ENCODE results near the gene NCAPG2. TPM values are rescaled to one million over a fixed set of nuclear protein-coding genes. Genes with fewer than 3 reads are reported as not detected.
"Not testable (repeated sequence)": the region's sequence is repeated elsewhere in the genome, so short reads cannot be mapped to it uniquely, and the experiment has no call there.

Gene NCAPG2
- total and polyA plus RNA-seq, 2 experiments from 2014 or later, result 15.6 to 17.3 TPM

DNA sequence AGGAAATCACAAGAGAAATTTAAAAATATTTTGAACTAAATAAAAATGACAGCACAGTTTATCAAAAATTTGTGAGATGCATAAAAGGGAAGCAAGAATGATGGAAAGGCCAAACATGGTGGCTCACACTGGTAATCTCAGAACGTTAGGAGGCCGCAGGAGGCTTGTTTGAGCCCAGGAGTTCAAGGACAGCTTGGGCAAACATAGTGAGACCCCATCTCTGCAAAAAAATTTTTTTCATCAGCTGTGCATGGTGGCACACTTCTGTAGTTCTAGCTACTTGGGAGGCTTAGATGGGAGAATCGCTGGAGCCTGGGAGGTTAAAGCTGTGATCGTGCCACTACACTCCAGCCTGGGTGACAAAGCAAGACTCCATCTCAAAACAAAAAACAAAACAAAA is 62.5 kb downstream of the NCAPG2 start:
- Histone ChIP-seq H3K4me2 (ENCODE audit: unreplicated experiment) (no peak overlapping the region), H3K36me3 (ENCODE audit: low read depth) (no peaks in the 10 kb centered on the region), H3K4me1 (ENCODE audit: insufficient read depth) (no peaks in the 10 kb centered on the region), H2AFZ (no peak overlapping the region), H3K79me2 (ENCODE audit: insufficient read depth) (peaks cover 12% of the 10 kb centered on the region; the same call in 1 of the 2 replicates), H3K4me3 (no peak overlapping the region), H3K9ac (no peak overlapping the region), H3K9me3 (ENCODE audit: low read depth) (no peaks in the 10 kb centered on the region), H3K27ac (no peak overlapping the region), H4K20me1 (ENCODE audit: insufficient read depth) (no peaks in the 10 kb centered on the region), H3K9me2 (ENCODE audit: insufficient read depth) (no peaks in the 10 kb centered on the region), H3K27me3 (replicated peaks; ENCODE audit: insufficient read depth) (no peaks in the 10 kb centered on the region), H3F3A (ENCODE audit: insufficient read depth) (no peaks in the 10 kb centered on the region)
- in situ Hi-C loops (cut with MboI), result no loop called here
- no peak for DNase-seq
- TF ChIP-seq EZH2 (IDR thresholded peaks at IDR 0.05; ENCODE audit: insufficient read depth, poor library complexity, severe bottlenecking) (no peak), EZH2phosphoT487 (IDR thresholded peaks at IDR 0.05; ENCODE audit: insufficient read depth, low read depth) (no peak)
- WGBS, 2 experiments (ENCODE audit: low coverage in 1 of 2, low lambda C conversion rate in 2 of 2, missing lambda C conversion rate in 2 of 2), result 98 to 100% methylated on average over 4 of the region's 4 CpGs

- Histone ChIP-seq H3K79me2 (ENCODE audit: insufficient read depth) (no peaks in the 10 kb centered on the region), H3K27ac (no peak overlapping the region), H3K9ac (no peak overlapping the region), H3K4me3 (no peak overlapping the region), H3K9me2 (ENCODE audit: insufficient read depth) (no peaks in the 10 kb centered on the region), H3F3A (ENCODE audit: insufficient read depth) (no peaks in the 10 kb centered on the region), H3K4me1 (ENCODE audit: insufficient read depth) (no peaks in the 10 kb centered on the region), H3K36me3 (ENCODE audit: low read depth) (no peaks in the 10 kb centered on the region), H2AFZ (no peak overlapping the region), H3K9me3 (ENCODE audit: low read depth) (no peaks in the 10 kb centered on the region), H3K4me2 (ENCODE audit: unreplicated experiment) (no peak overlapping the region), H3K27me3 (replicated peaks; ENCODE audit: insufficient read depth) (no peaks in the 10 kb centered on the region), H4K20me1 (ENCODE audit: insufficient read depth) (no peaks in the 10 kb centered on the region)
- WGBS, 2 experiments (ENCODE audit: low coverage in 1 of 2, low lambda C conversion rate in 2 of 2, missing lambda C conversion rate in 2 of 2), result 96 to 97% methylated on average over 7 of the region's 7 CpGs
- TF ChIP-seq EZH2phosphoT487 (IDR thresholded peaks at IDR 0.05; ENCODE audit: insufficient read depth, low read depth) (no peak), EZH2 (IDR thresholded peaks at IDR 0.05; ENCODE audit: insufficient read depth, poor library complexity, severe bottlenecking) (no peak)
- in situ Hi-C loops (cut with MboI), result no loop called here
- DNase-seq, result no peak
Measured at GRCh38 chr7:158638001-158638400, 66.6 kb downstream of the NCAPG2 start.

GRCh38 chr7:158633055-158633956 is 71.3 kb downstream of the NCAPG2 start:
- H3K27me3 ChIP-seq (replicated peaks; ENCODE audit: insufficient read depth), result no peaks in the 10 kb centered on the region
- H3K4me2 ChIP-seq (ENCODE audit: unreplicated experiment), result no peak overlapping the region
- 93 to 94% methylated on average over 11 of the region's 11 CpGs for WGBS, 2 experiments (ENCODE audit: low coverage in 1 of 2, low lambda C conversion rate in 2 of 2, missing lambda C conversion rate in 2 of 2)
- H2AFZ ChIP-seq, result no peak overlapping the region
- in situ Hi-C loops (cut with MboI), result no loop called here
- H3F3A ChIP-seq (ENCODE audit: insufficient read depth), result no peaks in the 10 kb centered on the region
- H3K27ac ChIP-seq, result no peak overlapping the region
- no peak for TF ChIP-seq EZH2phosphoT487 (IDR thresholded peaks at IDR 0.05; ENCODE audit: insufficient read depth, low read depth)
- no peak for TF ChIP-seq EZH2 (IDR thresholded peaks at IDR 0.05; ENCODE audit: insufficient read depth, poor library complexity, severe bottlenecking)
- H4K20me1 ChIP-seq (ENCODE audit: insufficient read depth), result no peaks in the 10 kb centered on the region
- no peaks in the 10 kb centered on the region; the same call in 1 of the 2 replicates for H3K36me3 ChIP-seq (ENCODE audit: low read depth)
- H3K79me2 ChIP-seq (ENCODE audit: insufficient read depth), result no peaks in the 10 kb centered on the region
- H3K9me2 ChIP-seq (ENCODE audit: insufficient read depth), result no peaks in the 10 kb centered on the region
- H3K9ac ChIP-seq, result no peak overlapping the region
- H3K9me3 ChIP-seq (ENCODE audit: low read depth), result no peaks in the 10 kb centered on the region
- H3K4me1 ChIP-seq (ENCODE audit: insufficient read depth), result no peaks in the 10 kb centered on the region
- no peak for DNase-seq
- H3K4me3 ChIP-seq, result no peak overlapping the region

GRCh38 chr7:158631574-158632195 is 72.9 kb downstream of the NCAPG2 start:
- Histone ChIP-seq H3K4me3 (no peak overlapping the region), H3K79me2 (ENCODE audit: insufficient read depth) (no peaks in the 10 kb centered on the region), H3K9me2 (ENCODE audit: insufficient read depth) (no peaks in the 10 kb centered on the region), H4K20me1 (ENCODE audit: insufficient read depth) (no peaks in the 10 kb centered on the region), H3K27me3 (replicated peaks; ENCODE audit: insufficient read depth) (no peaks in the 10 kb centered on the region), H3K36me3 (ENCODE audit: low read depth) (no peaks in the 10 kb centered on the region; the same call in 1 of the 2 replicates), H3K9ac (no peak overlapping the region), H3K4me1 (ENCODE audit: insufficient read depth) (no peaks in the 10 kb centered on the region), H3K4me2 (ENCODE audit: unreplicated experiment) (no peak overlapping the region), H2AFZ (no peak overlapping the region), H3K27ac (no peak overlapping the region), H3K9me3 (ENCODE audit: low read depth) (no peaks in the 10 kb centered on the region), H3F3A (ENCODE audit: insufficient read depth) (no peaks in the 10 kb centered on the region)
- in situ Hi-C loops (cut with MboI), result no loop called here
- WGBS, 2 experiments (ENCODE audit: low coverage in 1 of 2, low lambda C conversion rate in 2 of 2, missing lambda C conversion rate in 2 of 2), result 93 to 97% methylated on average over 3 of the region's 3 CpGs
- DNase-seq, result no peak
- TF ChIP-seq EZH2 (IDR thresholded peaks at IDR 0.05; ENCODE audit: insufficient read depth, poor library complexity, severe bottlenecking), result no peak
- TF ChIP-seq EZH2phosphoT487 (IDR thresholded peaks at IDR 0.05; ENCODE audit: insufficient read depth, low read depth), result no peak

GRCh38 chr7:158626289-158626688 is 78.3 kb downstream of the NCAPG2 start:
- H3F3A ChIP-seq (ENCODE audit: insufficient read depth); H3K27ac ChIP-seq; H3K4me2 ChIP-seq (ENCODE audit: unreplicated experiment); H4K20me1 ChIP-seq (ENCODE audit: insufficient read depth); H3K9me3 ChIP-seq (ENCODE audit: low read depth); H3K9ac ChIP-seq; H3K4me1 ChIP-seq (ENCODE audit: insufficient read depth); H3K79me2 ChIP-seq (ENCODE audit: insufficient read depth); H2AFZ ChIP-seq; H3K36me3 ChIP-seq (ENCODE audit: low read depth); H3K9me2 ChIP-seq (ENCODE audit: insufficient read depth); DNase-seq; in situ Hi-C loops (cut with MboI); H3K27me3 ChIP-seq (replicated peaks; ENCODE audit: insufficient read depth); H3K4me3 ChIP-seq: not testable (repeated sequence)
- WGBS, 2 experiments (ENCODE audit: low coverage in 1 of 2, low lambda C conversion rate in 2 of 2, missing lambda C conversion rate in 2 of 2), result 93 to 97% methylated on average over 8 of the region's 8 CpGs
